ENCODE measurements around the gene PODN.

- TF ChIP-seq CTCF (IDR thresholded peaks at IDR 0.05): no peak
- no peak for TF ChIP-seq POLR2A (IDR thresholded peaks at IDR 0.05)
Measured at GRCh38 chr1:53071167-53071865, 9.3 kb downstream of the PODN start.

All from esophagus squamous epithelium (tissue), 4 donors.